OCI-LY7 (cell line): ENCODE results near the gene PDZRN3.

Experiments used
- EZH2phosphoT487 ChIP-seq: fragments of 200-600 bp; sonication (generic); IDR thresholded peaks from 2 replicates; pipeline ENCODE4 v1.6.1; 2018; ENCODE audit warnings: low read depth, borderline replicate concordance, mild to moderate bottlenecking, mixed run types, antibody characterized with exemption, low read length, moderate library complexity, mixed read lengths
- TF ChIP-seq, protein P1 (sequence below): fragments of 200-600 bp; sonication (generic); conservative IDR thresholded peaks from 2 replicates; pipeline ENCODE4 v1.5.1; 2014; ENCODE audit warnings: mild to moderate bottlenecking, antibody characterized with exemption, low read length, moderate library complexity, mixed read lengths

DNA sequence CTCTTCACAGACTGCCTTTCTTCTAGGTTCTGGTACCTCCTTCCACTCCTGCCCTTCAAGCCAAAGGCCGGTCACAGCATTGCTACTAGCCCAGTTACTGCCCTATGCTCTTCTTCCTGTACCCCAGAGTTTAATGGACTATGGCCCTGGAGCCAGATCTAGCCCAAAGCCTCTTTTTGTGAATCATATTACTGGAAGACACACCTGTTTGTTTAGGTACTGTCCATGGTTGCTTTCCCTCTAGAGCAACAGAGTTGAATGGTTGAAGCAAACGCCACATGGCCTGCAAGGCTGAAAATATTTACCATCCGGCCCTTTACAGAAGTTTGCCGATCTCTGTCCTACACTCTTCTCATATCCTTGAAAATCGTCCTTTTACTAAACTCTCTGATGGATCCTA lies 47.0 kb downstream of the PDZRN3 start:
- TF ChIP-seq, protein P1, sequence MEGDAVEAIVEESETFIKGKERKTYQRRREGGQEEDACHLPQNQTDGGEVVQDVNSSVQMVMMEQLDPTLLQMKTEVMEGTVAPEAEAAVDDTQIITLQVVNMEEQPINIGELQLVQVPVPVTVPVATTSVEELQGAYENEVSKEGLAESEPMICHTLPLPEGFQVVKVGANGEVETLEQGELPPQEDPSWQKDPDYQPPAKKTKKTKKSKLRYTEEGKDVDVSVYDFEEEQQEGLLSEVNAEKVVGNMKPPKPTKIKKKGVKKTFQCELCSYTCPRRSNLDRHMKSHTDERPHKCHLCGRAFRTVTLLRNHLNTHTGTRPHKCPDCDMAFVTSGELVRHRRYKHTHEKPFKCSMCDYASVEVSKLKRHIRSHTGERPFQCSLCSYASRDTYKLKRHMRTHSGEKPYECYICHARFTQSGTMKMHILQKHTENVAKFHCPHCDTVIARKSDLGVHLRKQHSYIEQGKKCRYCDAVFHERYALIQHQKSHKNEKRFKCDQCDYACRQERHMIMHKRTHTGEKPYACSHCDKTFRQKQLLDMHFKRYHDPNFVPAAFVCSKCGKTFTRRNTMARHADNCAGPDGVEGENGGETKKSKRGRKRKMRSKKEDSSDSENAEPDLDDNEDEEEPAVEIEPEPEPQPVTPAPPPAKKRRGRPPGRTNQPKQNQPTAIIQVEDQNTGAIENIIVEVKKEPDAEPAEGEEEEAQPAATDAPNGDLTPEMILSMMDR, result no peak
- TF ChIP-seq EZH2phosphoT487, result no peak
